Measurements from ENCODE around the gene ATRIP.

The ATRIP gene

GRCh38 chr3:48420561-48420960 lies 26.0 kb upstream of the ATRIP start:
- no peak for DNase-seq (ENCODE audit: low spot score)
- no peak for TF ChIP-seq CTCF (IDR thresholded peaks at IDR 0.05)
- no peak overlapping the region for H3K27ac ChIP-seq
- no peak overlapping the region for H3K4me3 ChIP-seq

- H3K4me3 ChIP-seq, result no peak overlapping the region
- DNase-seq (ENCODE audit: low spot score), result no peak
- TF ChIP-seq CTCF (IDR thresholded peaks at IDR 0.05), result no peak
- H3K27ac ChIP-seq, result peak overlapping the region; percentile 1 to 99
Measured at GRCh38 chr3:48422272-48422671, 24.3 kb upstream of the ATRIP start.

- H3K27ac ChIP-seq, result peak overlapping the region; percentile 1 to 99
- DNase-seq (ENCODE audit: low spot score), result no peak
- H3K4me3 ChIP-seq, result peak overlapping the region; percentile 35
- TF ChIP-seq CTCF (IDR thresholded peaks at IDR 0.05), result no peak
Measured at GRCh38 chr3:48422681-48423080, 23.9 kb upstream of the ATRIP start.

- TF ChIP-seq CTCF (IDR thresholded peaks at IDR 0.05), result no peak
Measured at GRCh38 chr3:48423241-48423882, 23.2 kb upstream of the ATRIP start.

GRCh38 chr3:48423883-48424695 lies 22.4 kb upstream of the ATRIP start:
- no peak for TF ChIP-seq CTCF (IDR thresholded peaks at IDR 0.05)
- no peak for DNase-seq (ENCODE audit: low spot score)
- peak overlapping the region; percentile 97 to 99 for H3K27ac ChIP-seq
- peak overlapping the region; percentile 35 for H3K4me3 ChIP-seq

More at GRCh38 chr3:48423241-48423882, 23.2 kb upstream of the ATRIP start:
- H3K27ac ChIP-seq, result peak overlapping the region; percentile 1 to 99
- peak overlapping the region; percentile 35 for H3K4me3 ChIP-seq
- no peak for DNase-seq (ENCODE audit: low spot score)

- TF ChIP-seq CTCF (IDR thresholded peaks at IDR 0.05), result no peak
- no peak for DNase-seq (ENCODE audit: low spot score)
- H3K4me3 ChIP-seq, result peak overlapping the region; percentile 97
- peak overlapping the region; percentile 97 to 99 for H3K27ac ChIP-seq
Measured at GRCh38 chr3:48425281-48425812, 21.2 kb upstream of the ATRIP start.
